HG03565 (cell line): ENCODE data around the gene RXFP1.

ENCODE experiments used
- ATAC-seq: cut with Tn5 transposase; IDR thresholded peaks from one replicate; pipeline ENCODE4 v1.9.1; 2021; ENCODE audit warnings: mild to moderate bottlenecking, moderate library complexity; ENCODE audit not compliant: unreplicated experiment

The RXFP1 gene

GRCh38 chr4:158521484-158522088 is at the start of gene RXFP1:
Gene RXFP1 (plus strand): TSS chr4:158521882. CDS start chr4:158521977, 95 bp downstream.
- no peak for ATAC-seq

- no peak for ATAC-seq
Measured at GRCh38 chr4:158481811-158482210, 39.9 kb upstream of the RXFP1 start.

- no peak for ATAC-seq
Measured at GRCh38 chr4:158484173-158484885, 37.4 kb upstream of the RXFP1 start.

- no peak for ATAC-seq
Measured at GRCh38 chr4:158490629-158491028, 31.1 kb upstream of the RXFP1 start.

GRCh38 chr4:158492391-158492790 is 29.3 kb upstream of the RXFP1 start:
- ATAC-seq: no peak

GRCh38 chr4:158496030-158496741 is 25.5 kb upstream of the RXFP1 start:
- no peak for ATAC-seq

GRCh38 chr4:158500054-158500453 is 21.6 kb upstream of the RXFP1 start:
- no peak for ATAC-seq

GRCh38 chr4:158513256-158513655 is 8.4 kb upstream of the RXFP1 start:
- ATAC-seq: no peak

- no peak for ATAC-seq
Measured at GRCh38 chr4:158519226-158519625, 2.5 kb upstream of the RXFP1 start.

GRCh38 chr4:158523990-158524535 is 2.4 kb downstream of the RXFP1 start:
- no peak for ATAC-seq

GRCh38 chr4:158527516-158527915 is 5.8 kb downstream of the RXFP1 start:
- ATAC-seq: no peak

GRCh38 chr4:158529505-158529904 is 7.8 kb downstream of the RXFP1 start:
- ATAC-seq: no peak

- no peak for ATAC-seq
Measured at GRCh38 chr4:158530381-158530780, 8.7 kb downstream of the RXFP1 start.

GRCh38 chr4:158530898-158531297 is 9.2 kb downstream of the RXFP1 start:
- no peak for ATAC-seq

- no peak for ATAC-seq
Measured at GRCh38 chr4:158532556-158533231, 11.0 kb downstream of the RXFP1 start.

GRCh38 chr4:158534727-158535126 is 13.0 kb downstream of the RXFP1 start:
- ATAC-seq: no peak

GRCh38 chr4:158535130-158535614 is 13.5 kb downstream of the RXFP1 start:
- peak; percentile 49 for ATAC-seq

GRCh38 chr4:158536833-158537232 is 15.2 kb downstream of the RXFP1 start:
- no peak for ATAC-seq

GRCh38 chr4:158538176-158538575 is 16.5 kb downstream of the RXFP1 start:
- ATAC-seq: no peak

GRCh38 chr4:158538911-158539310 is 17.2 kb downstream of the RXFP1 start:
- no peak for ATAC-seq
